Keratinocyte (primary cell): Measurements from ENCODE around the gene DNAH11. TPM values are rescaled to one million over a fixed set of nuclear protein-coding genes. Genes with fewer than 3 reads are reported as not detected.

Source experiments
- DNase-seq: peaks from one replicate; pipeline ENCODE4 v3.0.0-alpha.2; 2011; ENCODE audit warnings: low read depth, missing footprints, low spot score
- FAIRE-seq: peaks from 2 replicates; lab custom pipeline; 2011; peaks lifted over from hg19 to GRCh38; lab: Jason Lieb, UNC
- H2AFZ ChIP-seq: 2 replicates; pipeline ENCODE4 v1.6.0; 2012; ENCODE audit warnings: low read length, control low read depth, inconsistent platforms; ENCODE audit not compliant: control insufficient read depth
- H3K27ac ChIP-seq: 2 replicates; pipeline ENCODE4 v1.5.1; 2011; ENCODE audit warnings: low read length; ENCODE audit not compliant: control insufficient read depth, insufficient read depth
- H3K27me3 ChIP-seq: 3 replicates; pipeline ENCODE4 v1.6.0; 2011; ENCODE audit warnings: low read length; ENCODE audit not compliant: control insufficient read depth, insufficient read depth; ENCODE audit errors: extremely low read depth
- H3K36me3 ChIP-seq, 2 experiments: 2 replicates in 1 of 2; 3 replicates in 1 of 2; pipeline ENCODE4 v1.5.1; 2011; ENCODE audit warnings: low read length in 2 of 2, mild to moderate bottlenecking in 1 of 2; ENCODE audit not compliant: control insufficient read depth in 2 of 2, insufficient read depth in 2 of 2; ENCODE audit errors: extremely low read depth in 1 of 2
- H3K4me1 ChIP-seq: 3 replicates; pipeline ENCODE4 v1.5.1; 2011; ENCODE audit warnings: low read length; ENCODE audit not compliant: control insufficient read depth, insufficient read depth; ENCODE audit errors: extremely low read depth
- H3K4me2 ChIP-seq: 3 replicates; pipeline ENCODE4 v1.6.0; 2011; ENCODE audit warnings: low read depth, low read length; ENCODE audit not compliant: control insufficient read depth, insufficient read depth; ENCODE audit errors: extremely low read depth
- H3K4me3 ChIP-seq, 3 experiments: fragments of 200-600 bp in 1 of 3; sonication (generic) in 1 of 3; 2 replicates in 2 of 3; 3 replicates in 1 of 3; pipeline ENCODE4 v1.5.1; 2011 to 2016; ENCODE audit warnings: low read length in 3 of 3, mild to moderate bottlenecking in 3 of 3, control low read depth in 2 of 3, inconsistent platforms in 1 of 3, low read depth in 1 of 3, mixed read lengths in 1 of 3, mixed run types in 1 of 3, moderate library complexity in 1 of 3; ENCODE audit not compliant: control insufficient read depth in 2 of 3, insufficient read depth in 2 of 3; ENCODE audit errors: extremely low read depth in 1 of 3
- H3K79me2 ChIP-seq: 2 replicates; pipeline ENCODE4 v1.6.0; 2012; ENCODE audit warnings: low read length; ENCODE audit not compliant: control insufficient read depth, insufficient read depth
- H3K9ac ChIP-seq: 3 replicates; pipeline ENCODE4 v1.6.0; 2011; ENCODE audit warnings: low read length; ENCODE audit not compliant: control insufficient read depth, insufficient read depth; ENCODE audit errors: extremely low read depth
- H3K9me1 ChIP-seq: 3 replicates; pipeline ENCODE4 v1.6.0; 2011; ENCODE audit warnings: low read length; ENCODE audit not compliant: control insufficient read depth, insufficient read depth; ENCODE audit errors: extremely low read depth
- H3K9me3 ChIP-seq: 2 replicates; pipeline ENCODE4 v1.5.1; 2012; ENCODE audit warnings: low read depth, low read length; ENCODE audit not compliant: control insufficient read depth
- H4K20me1 ChIP-seq: 3 replicates; pipeline ENCODE4 v1.6.0; 2011; ENCODE audit warnings: low read length; ENCODE audit not compliant: control insufficient read depth, insufficient read depth; ENCODE audit errors: extremely low read depth
- EZH2 ChIP-seq: IDR thresholded peaks from one replicate; pipeline ENCODE4 v1.6.1; 2012; ENCODE audit warnings: inconsistent platforms, mild to moderate bottlenecking, low read length, moderate library complexity
- dilution Hi-C: fragments of 300-500 bp; cut with MboI; formaldehyde crosslinking; loops from one replicate; pipeline ENCODE4 v1.7.0; 2020; ENCODE audit warnings: low sequenced_read_pairs; ENCODE audit not compliant: extremely low pct_ligation_motif_present
- polyA plus RNA-seq, 5 experiments: library from polyadenylated mRNA; depleted of rRNA in 3 of 5; stranded (reverse) in 3 of 5; stranded (forward) in 1 of 5; unstranded in 1 of 5; fragments of >200 nt; gene quantifications; 1 replicate in 1 of 5; 2 replicates in 3 of 5; 3 replicates in 1 of 5; pipeline versions ENCODE4 v1.2.1 to v1.2.3, GENCODE V29; 2011 to 2012; ENCODE audit warnings: missing spikeins in 2 of 5, low read depth in 1 of 5, low replicate concordance in 1 of 5
- TF ChIP-seq, protein P1 (sequence below), 3 experiments: IDR thresholded peaks in 1 of 3; conservative IDR thresholded peaks in 1 of 3; optimal IDR thresholded peaks in 1 of 3; 2 replicates in 2 of 3; 3 replicates in 1 of 3; pipeline versions ENCODE3 to v1.5.1; 2011; ENCODE audit warnings: low read length in 3 of 3, mild to moderate bottlenecking in 3 of 3, moderate library complexity in 2 of 3, control low read depth in 1 of 3, inconsistent platforms in 1 of 3; ENCODE audit not compliant: insufficient read depth in 2 of 3; ENCODE audit errors: extremely low read depth in 1 of 3

Gene DNAH11
- polyA plus RNA-seq, 1 donor (not counting 4 experiments of a cell fraction or from before 2014, with no cell fraction given): 0.21 TPM

DNA sequence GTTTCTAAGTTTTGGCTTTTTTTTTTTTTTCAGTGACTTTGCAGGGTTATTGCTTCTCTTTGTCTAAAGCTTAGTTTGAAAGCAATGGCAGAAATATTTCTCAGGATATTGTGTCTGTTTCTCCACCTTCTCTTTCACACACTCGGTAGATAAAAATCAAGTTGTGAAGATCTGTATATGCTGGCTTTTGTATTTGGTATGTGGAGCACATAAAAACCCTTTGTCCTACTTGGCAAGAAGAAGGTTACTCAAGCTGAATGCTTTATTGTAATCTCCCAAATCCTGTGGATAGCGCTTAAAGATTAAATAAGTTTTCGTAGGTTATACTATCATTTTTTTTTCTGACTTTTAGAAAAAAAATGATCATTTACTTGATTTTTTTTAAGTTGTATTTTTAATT is 230.5 kb downstream of the DNAH11 start:
- no peaks in the 10 kb centered on the region for H3K79me2 ChIP-seq

DNA sequence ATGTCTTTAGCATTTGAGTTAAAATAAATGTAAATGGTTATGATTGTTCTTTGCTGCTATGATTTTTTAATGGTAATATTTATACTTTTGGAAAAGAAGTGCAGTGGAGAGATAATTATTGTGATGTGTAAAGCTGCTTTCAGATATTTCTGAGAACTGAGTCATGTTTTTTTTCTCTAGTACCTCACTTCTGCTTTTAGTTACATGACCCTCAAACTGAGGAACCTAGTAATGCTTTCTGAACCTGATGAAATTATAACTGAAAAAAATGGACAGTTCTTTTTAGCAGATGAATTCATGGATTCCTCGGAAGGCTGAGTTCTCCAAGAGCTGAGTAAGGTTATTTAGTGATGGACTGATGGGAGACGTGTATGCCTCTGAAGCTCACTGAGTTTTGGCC is 235.1 kb downstream of the DNAH11 start:
- peaks cover 3% of the 10 kb centered on the region for H3K4me1 ChIP-seq
- no peaks in the 10 kb centered on the region for H4K20me1 ChIP-seq
- no peak overlapping the region for H3K4me3 ChIP-seq
- TF ChIP-seq, protein P1, sequence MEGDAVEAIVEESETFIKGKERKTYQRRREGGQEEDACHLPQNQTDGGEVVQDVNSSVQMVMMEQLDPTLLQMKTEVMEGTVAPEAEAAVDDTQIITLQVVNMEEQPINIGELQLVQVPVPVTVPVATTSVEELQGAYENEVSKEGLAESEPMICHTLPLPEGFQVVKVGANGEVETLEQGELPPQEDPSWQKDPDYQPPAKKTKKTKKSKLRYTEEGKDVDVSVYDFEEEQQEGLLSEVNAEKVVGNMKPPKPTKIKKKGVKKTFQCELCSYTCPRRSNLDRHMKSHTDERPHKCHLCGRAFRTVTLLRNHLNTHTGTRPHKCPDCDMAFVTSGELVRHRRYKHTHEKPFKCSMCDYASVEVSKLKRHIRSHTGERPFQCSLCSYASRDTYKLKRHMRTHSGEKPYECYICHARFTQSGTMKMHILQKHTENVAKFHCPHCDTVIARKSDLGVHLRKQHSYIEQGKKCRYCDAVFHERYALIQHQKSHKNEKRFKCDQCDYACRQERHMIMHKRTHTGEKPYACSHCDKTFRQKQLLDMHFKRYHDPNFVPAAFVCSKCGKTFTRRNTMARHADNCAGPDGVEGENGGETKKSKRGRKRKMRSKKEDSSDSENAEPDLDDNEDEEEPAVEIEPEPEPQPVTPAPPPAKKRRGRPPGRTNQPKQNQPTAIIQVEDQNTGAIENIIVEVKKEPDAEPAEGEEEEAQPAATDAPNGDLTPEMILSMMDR (optimal IDR thresholded peaks at IDR 0.05 in 1 of 3, IDR thresholded peaks at IDR 0.05 in 1 of 3, conservative IDR thresholded peaks at IDR 0.05 in 1 of 3; ENCODE audit: extremely low read depth in 1 of 3, insufficient read depth in 2 of 3, low read length in 3 of 3): no peak
- no peak for TF ChIP-seq EZH2
- no peak overlapping the region for H3K4me2 ChIP-seq
- DNase-seq (no peak), FAIRE-seq (no peak)
- H3K9me1 ChIP-seq: no peaks in the 10 kb centered on the region
- no peak overlapping the region for H2AFZ ChIP-seq
- no peak overlapping the region for H3K9ac ChIP-seq
- no peaks in the 10 kb centered on the region for H3K36me3 ChIP-seq
- no peaks in the 10 kb centered on the region for H3K9me3 ChIP-seq
- no peaks in the 10 kb centered on the region for H3K79me2 ChIP-seq
- no peak overlapping the region for H3K27ac ChIP-seq
- dilution Hi-C loops: no loop called here
- H3K27me3 ChIP-seq: no peaks in the 10 kb centered on the region

More for the DNA sequence above, 230.5 kb downstream of the DNAH11 start:
- Histone ChIP-seq H3K9me3 (no peaks in the 10 kb centered on the region), H3K27me3 (no peaks in the 10 kb centered on the region), H3K36me3 (no peaks in the 10 kb centered on the region), H3K4me1 (peaks cover 13% of the 10 kb centered on the region), H3K9ac (no peak overlapping the region), H3K4me3 (no peak overlapping the region), H2AFZ (no peak overlapping the region), H3K27ac (no peak overlapping the region), H3K4me2 (no peak overlapping the region), H3K9me1 (no peaks in the 10 kb centered on the region), H4K20me1 (no peaks in the 10 kb centered on the region)
- DNase-seq (no peak), FAIRE-seq (no peak)
- TF ChIP-seq, protein P1 (optimal IDR thresholded peaks at IDR 0.05 in 1 of 3, IDR thresholded peaks at IDR 0.05 in 1 of 3, conservative IDR thresholded peaks at IDR 0.05 in 1 of 3; ENCODE audit: extremely low read depth in 1 of 3, insufficient read depth in 2 of 3, low read length in 3 of 3): no peak
- TF ChIP-seq EZH2: no peak
- dilution Hi-C loops: no loop called here
